H9 (cell line): ENCODE data around the gene BTN2A1. TPM values are rescaled to one million over a fixed set of nuclear protein-coding genes. Genes with fewer than 3 reads are reported as not detected.

Experiments
- DNase-seq: peaks from one replicate; pipeline ENCODE4 v3.0.0-alpha.2; 2017
- H2AFZ ChIP-seq: one replicate; pipeline ENCODE4 v1.6.1; 2013; ENCODE audit warnings: mild to moderate bottlenecking, low read length, control low read depth, moderate library complexity
- H2AK5ac ChIP-seq: 2 replicates; pipeline ENCODE4 v1.6.1; 2013; ENCODE audit warnings: low read length, control low read depth, mixed read lengths; ENCODE audit not compliant: insufficient read length
- H2BK120ac ChIP-seq: one replicate; pipeline ENCODE4 v1.6.1; 2013; ENCODE audit warnings: low read depth, mild to moderate bottlenecking, low read length, control low read depth, inconsistent platforms; ENCODE audit not compliant: poor library complexity, severe bottlenecking
- H2BK12ac ChIP-seq: 2 replicates; pipeline ENCODE4 v1.6.1; 2013; ENCODE audit warnings: low read length, control low read depth, mixed read lengths, low read depth; ENCODE audit not compliant: insufficient read length
- H2BK15ac ChIP-seq: 2 replicates; pipeline ENCODE4 v1.6.1; 2013; ENCODE audit warnings: low read depth, low read length, control low read depth
- H2BK20ac ChIP-seq: one replicate; pipeline ENCODE4 v1.6.1; 2013; ENCODE audit warnings: low read depth, mild to moderate bottlenecking, low read length, control low read depth, inconsistent platforms; ENCODE audit not compliant: poor library complexity, severe bottlenecking
- H2BK5ac ChIP-seq: 2 replicates; pipeline ENCODE4 v1.6.1; 2013; ENCODE audit warnings: low read length, control low read depth, mixed read lengths; ENCODE audit not compliant: insufficient read length
- H3K14ac ChIP-seq: 2 replicates; pipeline ENCODE4 v1.6.1; 2013; ENCODE audit warnings: low read length, control low read depth; ENCODE audit not compliant: insufficient read depth
- H3K18ac ChIP-seq: 2 replicates; pipeline ENCODE4 v1.6.1; 2013; ENCODE audit warnings: low read depth, mild to moderate bottlenecking, mixed read lengths, low read length, control low read depth; ENCODE audit not compliant: insufficient read length
- H3K23ac ChIP-seq: 2 replicates; pipeline ENCODE4 v1.6.1; 2013; ENCODE audit warnings: low read length, control low read depth, mixed read lengths, low read depth; ENCODE audit not compliant: insufficient read length
- H3K23me2 ChIP-seq: 2 replicates; pipeline ENCODE4 v1.6.1; 2013; ENCODE audit warnings: low read depth, mild to moderate bottlenecking, mixed read lengths, low read length, control low read depth; ENCODE audit not compliant: insufficient read length, poor library complexity, severe bottlenecking
- H3K27ac ChIP-seq: 2 replicates; pipeline ENCODE4 v1.5.1; 2013; ENCODE audit warnings: low read length, control low read depth, mixed read lengths, low read depth; ENCODE audit not compliant: insufficient read length
- H3K27me3 ChIP-seq: 2 replicates; pipeline ENCODE4 v1.6.1; 2013; ENCODE audit warnings: low read length, control low read depth, inconsistent platforms; ENCODE audit not compliant: insufficient read depth
- H3K4ac ChIP-seq: 2 replicates; pipeline ENCODE4 v1.6.1; 2013; ENCODE audit warnings: low read depth, mild to moderate bottlenecking, control low read depth, inconsistent platforms, low read length, moderate library complexity
- H3K4me1 ChIP-seq: 2 replicates; pipeline ENCODE4 v1.6.1; 2013; ENCODE audit warnings: low read length, control low read depth, inconsistent platforms; ENCODE audit not compliant: insufficient read depth
- H3K4me2 ChIP-seq: 2 replicates; pipeline ENCODE4 v1.6.1; 2013; ENCODE audit warnings: low read length, control low read depth, mixed read lengths; ENCODE audit not compliant: insufficient read length, insufficient read depth
- H3K56ac ChIP-seq: 2 replicates; pipeline ENCODE4 v1.6.1; 2013; ENCODE audit warnings: low read depth, mild to moderate bottlenecking, mixed read lengths, low read length, control low read depth; ENCODE audit not compliant: insufficient read length
- H3K79me1 ChIP-seq: 2 replicates; pipeline ENCODE4 v1.6.1; 2013; ENCODE audit warnings: low read depth, mild to moderate bottlenecking, moderate library complexity, low read length, control low read depth, inconsistent platforms; ENCODE audit not compliant: insufficient read depth, poor library complexity, severe bottlenecking
- H3K79me2 ChIP-seq: 2 replicates; pipeline ENCODE4 v1.6.1; 2013; ENCODE audit warnings: low read length, control low read depth, inconsistent platforms; ENCODE audit not compliant: insufficient read depth
- H3K9ac ChIP-seq: 2 replicates; pipeline ENCODE4 v1.6.1; 2013; ENCODE audit warnings: low read length, control low read depth, mixed read lengths; ENCODE audit not compliant: insufficient read length; ENCODE audit errors: extremely low read depth
- H3K9me3 ChIP-seq: one replicate; pipeline ENCODE4 v1.6.1; 2013; ENCODE audit warnings: low read depth, low read length, inconsistent platforms; ENCODE audit not compliant: control insufficient read depth
- H3T11ph ChIP-seq: one replicate; pipeline ENCODE4 v1.6.1; 2013; ENCODE audit warnings: mild to moderate bottlenecking, low read length, control low read depth, inconsistent platforms
- H4K20me1 ChIP-seq: one replicate; pipeline ENCODE4 v1.6.1; 2013; ENCODE audit not compliant: control insufficient read depth, insufficient read length, insufficient read depth
- H4K5ac ChIP-seq: 2 replicates; pipeline ENCODE4 v1.6.1; 2013; ENCODE audit warnings: low read depth, mild to moderate bottlenecking, mixed read lengths, low read length, control low read depth; ENCODE audit not compliant: insufficient read length
- H4K8ac ChIP-seq: replicated peaks from 2 replicates; pipeline ENCODE4 v1.6.1; 2013; ENCODE audit warnings: low read length, control low read depth, mixed read lengths, low read depth; ENCODE audit not compliant: insufficient read length
- H4K91ac ChIP-seq: 2 replicates; pipeline ENCODE4 v1.6.1; 2013; ENCODE audit warnings: low read depth, mild to moderate bottlenecking, moderate library complexity, mixed read lengths, low read length, control low read depth; ENCODE audit not compliant: insufficient read length
- H3K27ac Mint-ChIP-seq, 3 experiments: 2 replicates in 2 of 3; 3 replicates in 1 of 3; pipeline ENCODE4 v1.8.0; 2020 to 2021; ENCODE audit warnings: mixed read lengths in 3 of 3, mild to moderate bottlenecking in 1 of 3, moderate library complexity in 1 of 3
- H3K27me3 Mint-ChIP-seq: 2 replicates; pipeline ENCODE4 v1.8.0; 2021; ENCODE audit warnings: low read depth, mild to moderate bottlenecking, moderate library complexity, mixed read lengths
- H3K36me3 Mint-ChIP-seq, 3 experiments: 2 replicates in 2 of 3; 3 replicates in 1 of 3; pipeline ENCODE4 v1.8.0; 2020 to 2021; ENCODE audit warnings: low read depth in 3 of 3, mixed read lengths in 3 of 3; ENCODE audit not compliant: insufficient read depth in 1 of 3
- H3K4me1 Mint-ChIP-seq, 2 experiments: 2 replicates each; pipeline ENCODE4 v1.8.0; 2020; ENCODE audit warnings: mixed read lengths in 2 of 2
- H3K4me3 Mint-ChIP-seq, 2 experiments: 2 replicates in 1 of 2; 3 replicates in 1 of 2; pipeline ENCODE4 v1.8.0; 2020 to 2021; ENCODE audit warnings: mild to moderate bottlenecking in 2 of 2, mixed read lengths in 2 of 2, moderate library complexity in 1 of 2
- H3K9me3 Mint-ChIP-seq, 2 experiments: 2 replicates in 1 of 2; 3 replicates in 1 of 2; pipeline ENCODE4 v1.8.0; 2020; ENCODE audit warnings: mild to moderate bottlenecking in 2 of 2, mixed read lengths in 2 of 2, moderate library complexity in 1 of 2
- CTCF ChIP-seq: fragments of 200-600 bp; sonication (generic); conservative IDR thresholded peaks from 3 replicates; pipeline ENCODE4 v1.8.0; 2021; ENCODE audit warnings: antibody characterized with exemption, mild to moderate bottlenecking
- WGBS: extraction: QIAGEN DNeasy Blood & Tissue Kit; methylation state at CpG from one replicate; pipeline ENCODE4 v1.1.7; 2013; ENCODE audit warnings: missing lambda C conversion rate, low lambda C conversion rate, mixed read lengths; ENCODE audit not compliant: insufficient read length; ENCODE audit errors: extremely low coverage; 5-methylcytosine and 5-hydroxymethylcytosine counted together
- total RNA-seq: library from RNA; stranded (reverse); gene quantifications from 2 replicates; pipeline ENCODE4 v1.2.1, GENCODE V29; 2021

Gene BTN2A1
- total RNA-seq, 1 experiment from 2014 or later: 18.4 TPM

- H3K79me2 ChIP-seq: no peaks in the 10 kb centered on the region
- no peak overlapping the region for H2BK12ac ChIP-seq
- H3K4me3 Mint-ChIP-seq: no peak overlapping the region
- H4K20me1 ChIP-seq: no peaks in the 10 kb centered on the region
- no peaks in the 10 kb centered on the region for H3K36me3 Mint-ChIP-seq
- 100% methylated on average over 1 of the region's 3 CpGs for WGBS
- H2BK20ac ChIP-seq: no peak overlapping the region
- no peak overlapping the region for H3K27ac ChIP-seq
- no peak overlapping the region for H3K18ac ChIP-seq
- no peak overlapping the region for H3K14ac ChIP-seq
- no peak overlapping the region for H3K9ac ChIP-seq
- H3K4me1 Mint-ChIP-seq: peaks cover 4 to 7% of the 10 kb centered on the region in 2 experiments; a peak in 2 of 4 replicates
- no peak overlapping the region for H4K91ac ChIP-seq
- no peaks in the 10 kb centered on the region for H3K79me1 ChIP-seq
- no peak overlapping the region for H2BK120ac ChIP-seq
- no peak overlapping the region for H3T11ph ChIP-seq
- no peaks in the 10 kb centered on the region for H3K27me3 ChIP-seq
- no peak for TF ChIP-seq CTCF
- H3K23me2 ChIP-seq: no peaks in the 10 kb centered on the region
- peaks cover 2% of the 10 kb centered on the region; the same call in 1 of the 2 replicates for H3K4me1 ChIP-seq
- no peak overlapping the region for H4K5ac ChIP-seq
- H4K8ac ChIP-seq: no peak overlapping the region
- H2AK5ac ChIP-seq: no peak overlapping the region
- DNase-seq: no peak
- no peak overlapping the region for H3K23ac ChIP-seq
- H3K27me3 Mint-ChIP-seq: peaks cover 7% of the 10 kb centered on the region
- H2BK5ac ChIP-seq: no peak overlapping the region
- H3K27ac Mint-ChIP-seq: no peak overlapping the region
- H3K4ac ChIP-seq: no peak overlapping the region
- no peak overlapping the region for H2BK15ac ChIP-seq
- no peaks in the 10 kb centered on the region; a peak in 1 of 5 replicates for H3K9me3 Mint-ChIP-seq
- H3K4me2 ChIP-seq: no peak overlapping the region
- no peak overlapping the region for H2AFZ ChIP-seq
- no peaks in the 10 kb centered on the region for H3K9me3 ChIP-seq
- no peak overlapping the region for H3K56ac ChIP-seq
Measured at GRCh38 chr6:26494117-26494516, 36.4 kb downstream of the BTN2A1 start.
